ENCODE measurements around the gene PTPN22. TPM values are rescaled to one million over a fixed set of nuclear protein-coding genes. Genes with fewer than 3 reads are reported as not detected.

PTPN22 gene
- total and polyA plus RNA-seq, 9 of the 15 experiments (the other 6 are each of a cell fraction or from before 2014, with no cell fraction given): 0.45 to 4.6 (median 1.1) TPM

DNA sequence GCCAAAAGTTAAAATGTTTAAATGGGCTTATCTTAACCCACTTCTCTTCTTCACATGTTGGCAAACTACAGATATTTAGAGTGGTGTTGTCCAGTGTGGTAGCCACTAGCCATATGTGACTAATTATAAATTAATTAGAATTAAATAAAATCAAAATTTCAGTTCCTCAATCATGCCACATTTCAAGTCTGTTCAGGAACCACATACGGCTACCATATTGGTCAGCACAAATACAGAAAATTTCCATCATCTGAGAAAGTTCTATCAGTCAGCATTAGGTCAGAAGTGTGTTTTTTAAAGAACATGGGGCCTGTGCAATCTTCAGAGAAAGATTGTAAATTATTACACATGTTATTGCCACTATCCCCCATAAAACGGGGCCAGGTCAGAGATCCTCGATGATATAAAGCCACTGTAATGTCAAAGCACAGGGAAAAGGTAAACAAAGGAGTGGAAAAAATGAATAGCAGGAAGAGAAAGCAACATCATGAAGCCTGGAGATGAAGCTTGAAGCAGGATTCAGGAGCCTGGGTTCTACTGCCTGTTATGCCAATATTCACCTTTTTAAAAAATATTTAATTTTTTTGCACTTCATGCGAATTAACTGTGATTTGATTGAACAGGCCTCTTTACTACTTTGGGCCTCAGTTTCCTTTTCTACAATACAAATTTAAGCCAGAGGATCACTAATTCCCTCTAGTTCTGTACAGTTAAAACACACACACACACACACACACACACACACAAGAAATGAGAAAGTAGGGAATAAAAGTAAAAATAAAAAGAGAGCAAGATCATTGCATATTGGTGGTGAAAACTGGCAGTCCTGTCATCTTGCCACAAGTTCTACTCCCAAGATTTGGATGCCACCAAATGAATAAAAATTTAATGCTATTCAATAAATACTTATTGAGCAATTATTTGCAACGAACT lies 61.6 kb downstream of the PTPN22 start (continued):
- TF ChIP-seq, protein P1, sequence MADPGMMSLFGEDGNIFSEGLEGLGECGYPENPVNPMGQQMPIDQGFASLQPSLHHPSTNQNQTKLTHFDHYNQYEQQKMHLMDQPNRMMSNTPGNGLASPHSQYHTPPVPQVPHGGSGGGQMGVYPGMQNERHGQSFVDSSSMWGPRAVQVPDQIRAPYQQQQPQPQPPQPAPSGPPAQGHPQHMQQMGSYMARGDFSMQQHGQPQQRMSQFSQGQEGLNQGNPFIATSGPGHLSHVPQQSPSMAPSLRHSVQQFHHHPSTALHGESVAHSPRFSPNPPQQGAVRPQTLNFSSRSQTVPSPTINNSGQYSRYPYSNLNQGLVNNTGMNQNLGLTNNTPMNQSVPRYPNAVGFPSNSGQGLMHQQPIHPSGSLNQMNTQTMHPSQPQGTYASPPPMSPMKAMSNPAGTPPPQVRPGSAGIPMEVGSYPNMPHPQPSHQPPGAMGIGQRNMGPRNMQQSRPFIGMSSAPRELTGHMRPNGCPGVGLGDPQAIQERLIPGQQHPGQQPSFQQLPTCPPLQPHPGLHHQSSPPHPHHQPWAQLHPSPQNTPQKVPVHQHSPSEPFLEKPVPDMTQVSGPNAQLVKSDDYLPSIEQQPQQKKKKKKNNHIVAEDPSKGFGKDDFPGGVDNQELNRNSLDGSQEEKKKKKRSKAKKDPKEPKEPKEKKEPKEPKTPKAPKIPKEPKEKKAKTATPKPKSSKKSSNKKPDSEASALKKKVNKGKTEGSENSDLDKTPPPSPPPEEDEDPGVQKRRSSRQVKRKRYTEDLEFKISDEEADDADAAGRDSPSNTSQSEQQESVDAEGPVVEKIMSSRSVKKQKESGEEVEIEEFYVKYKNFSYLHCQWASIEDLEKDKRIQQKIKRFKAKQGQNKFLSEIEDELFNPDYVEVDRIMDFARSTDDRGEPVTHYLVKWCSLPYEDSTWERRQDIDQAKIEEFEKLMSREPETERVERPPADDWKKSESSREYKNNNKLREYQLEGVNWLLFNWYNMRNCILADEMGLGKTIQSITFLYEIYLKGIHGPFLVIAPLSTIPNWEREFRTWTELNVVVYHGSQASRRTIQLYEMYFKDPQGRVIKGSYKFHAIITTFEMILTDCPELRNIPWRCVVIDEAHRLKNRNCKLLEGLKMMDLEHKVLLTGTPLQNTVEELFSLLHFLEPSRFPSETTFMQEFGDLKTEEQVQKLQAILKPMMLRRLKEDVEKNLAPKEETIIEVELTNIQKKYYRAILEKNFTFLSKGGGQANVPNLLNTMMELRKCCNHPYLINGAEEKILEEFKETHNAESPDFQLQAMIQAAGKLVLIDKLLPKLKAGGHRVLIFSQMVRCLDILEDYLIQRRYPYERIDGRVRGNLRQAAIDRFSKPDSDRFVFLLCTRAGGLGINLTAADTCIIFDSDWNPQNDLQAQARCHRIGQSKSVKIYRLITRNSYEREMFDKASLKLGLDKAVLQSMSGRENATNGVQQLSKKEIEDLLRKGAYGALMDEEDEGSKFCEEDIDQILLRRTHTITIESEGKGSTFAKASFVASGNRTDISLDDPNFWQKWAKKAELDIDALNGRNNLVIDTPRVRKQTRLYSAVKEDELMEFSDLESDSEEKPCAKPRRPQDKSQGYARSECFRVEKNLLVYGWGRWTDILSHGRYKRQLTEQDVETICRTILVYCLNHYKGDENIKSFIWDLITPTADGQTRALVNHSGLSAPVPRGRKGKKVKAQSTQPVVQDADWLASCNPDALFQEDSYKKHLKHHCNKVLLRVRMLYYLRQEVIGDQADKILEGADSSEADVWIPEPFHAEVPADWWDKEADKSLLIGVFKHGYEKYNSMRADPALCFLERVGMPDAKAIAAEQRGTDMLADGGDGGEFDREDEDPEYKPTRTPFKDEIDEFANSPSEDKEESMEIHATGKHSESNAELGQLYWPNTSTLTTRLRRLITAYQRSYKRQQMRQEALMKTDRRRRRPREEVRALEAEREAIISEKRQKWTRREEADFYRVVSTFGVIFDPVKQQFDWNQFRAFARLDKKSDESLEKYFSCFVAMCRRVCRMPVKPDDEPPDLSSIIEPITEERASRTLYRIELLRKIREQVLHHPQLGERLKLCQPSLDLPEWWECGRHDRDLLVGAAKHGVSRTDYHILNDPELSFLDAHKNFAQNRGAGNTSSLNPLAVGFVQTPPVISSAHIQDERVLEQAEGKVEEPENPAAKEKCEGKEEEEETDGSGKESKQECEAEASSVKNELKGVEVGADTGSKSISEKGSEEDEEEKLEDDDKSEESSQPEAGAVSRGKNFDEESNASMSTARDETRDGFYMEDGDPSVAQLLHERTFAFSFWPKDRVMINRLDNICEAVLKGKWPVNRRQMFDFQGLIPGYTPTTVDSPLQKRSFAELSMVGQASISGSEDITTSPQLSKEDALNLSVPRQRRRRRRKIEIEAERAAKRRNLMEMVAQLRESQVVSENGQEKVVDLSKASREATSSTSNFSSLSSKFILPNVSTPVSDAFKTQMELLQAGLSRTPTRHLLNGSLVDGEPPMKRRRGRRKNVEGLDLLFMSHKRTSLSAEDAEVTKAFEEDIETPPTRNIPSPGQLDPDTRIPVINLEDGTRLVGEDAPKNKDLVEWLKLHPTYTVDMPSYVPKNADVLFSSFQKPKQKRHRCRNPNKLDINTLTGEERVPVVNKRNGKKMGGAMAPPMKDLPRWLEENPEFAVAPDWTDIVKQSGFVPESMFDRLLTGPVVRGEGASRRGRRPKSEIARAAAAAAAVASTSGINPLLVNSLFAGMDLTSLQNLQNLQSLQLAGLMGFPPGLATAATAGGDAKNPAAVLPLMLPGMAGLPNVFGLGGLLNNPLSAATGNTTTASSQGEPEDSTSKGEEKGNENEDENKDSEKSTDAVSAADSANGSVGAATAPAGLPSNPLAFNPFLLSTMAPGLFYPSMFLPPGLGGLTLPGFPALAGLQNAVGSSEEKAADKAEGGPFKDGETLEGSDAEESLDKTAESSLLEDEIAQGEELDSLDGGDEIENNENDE (IDR thresholded peaks at IDR 0.05; ENCODE audit: low read depth, low read length): no peak
- TF ChIP-seq POU5F1 (IDR thresholded peaks at IDR 0.05; ENCODE audit: borderline replicate concordance, low read depth, low read length, partially characterized antibody): no peak
- TF ChIP-seq, protein P2, sequence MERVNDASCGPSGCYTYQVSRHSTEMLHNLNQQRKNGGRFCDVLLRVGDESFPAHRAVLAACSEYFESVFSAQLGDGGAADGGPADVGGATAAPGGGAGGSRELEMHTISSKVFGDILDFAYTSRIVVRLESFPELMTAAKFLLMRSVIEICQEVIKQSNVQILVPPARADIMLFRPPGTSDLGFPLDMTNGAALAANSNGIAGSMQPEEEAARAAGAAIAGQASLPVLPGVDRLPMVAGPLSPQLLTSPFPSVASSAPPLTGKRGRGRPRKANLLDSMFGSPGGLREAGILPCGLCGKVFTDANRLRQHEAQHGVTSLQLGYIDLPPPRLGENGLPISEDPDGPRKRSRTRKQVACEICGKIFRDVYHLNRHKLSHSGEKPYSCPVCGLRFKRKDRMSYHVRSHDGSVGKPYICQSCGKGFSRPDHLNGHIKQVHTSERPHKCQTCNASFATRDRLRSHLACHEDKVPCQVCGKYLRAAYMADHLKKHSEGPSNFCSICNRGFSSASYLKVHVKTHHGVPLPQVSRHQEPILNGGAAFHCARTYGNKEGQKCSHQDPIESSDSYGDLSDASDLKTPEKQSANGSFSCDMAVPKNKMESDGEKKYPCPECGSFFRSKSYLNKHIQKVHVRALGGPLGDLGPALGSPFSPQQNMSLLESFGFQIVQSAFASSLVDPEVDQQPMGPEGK (CRISPR knock-in tag; IDR thresholded peaks at IDR 0.05; ENCODE audit: borderline replicate concordance): no peak
- no peak for TF ChIP-seq THAP12 (CRISPR knock-in tag; IDR thresholded peaks at IDR 0.05)
- no peak for TF ChIP-seq MBD2 (IDR thresholded peaks at IDR 0.05; ENCODE audit: borderline replicate concordance, low read depth)
- no peak for TF ChIP-seq ZNF655 (CRISPR knock-in tag; IDR thresholded peaks at IDR 0.05)

Data from K562 (cell line).